Dendritic cell treated with granulocyte-macrophage colony-stimulating factor and Interleukin-4, amounts not matched to agents 40 ng/mL and 50 ng/mL, for 4 days (primary cell): Measurements from ENCODE around the gene NAT16.
A peak's percentile ranks its signal among the peaks of the same experiment; 100 is the strongest.

ENCODE experiments used
- H3K27ac Mint-ChIP-seq: one replicate; pipeline ENCODE4 v1.8.0; 2022; ENCODE audit warnings: mild to moderate bottlenecking, mixed read lengths
- H3K27me3 Mint-ChIP-seq: one replicate; pipeline ENCODE4 v1.8.0; 2022; ENCODE audit warnings: mild to moderate bottlenecking, mixed read lengths
- H3K36me3 Mint-ChIP-seq: one replicate; pipeline ENCODE4 v1.8.0; 2022; ENCODE audit warnings: low read depth, mixed read lengths
- H3K4me1 Mint-ChIP-seq: one replicate; pipeline ENCODE4 v1.8.0; 2022; ENCODE audit warnings: low read depth, mixed read lengths
- H3K4me3 Mint-ChIP-seq: one replicate; pipeline ENCODE4 v1.8.0; 2022; ENCODE audit warnings: mild to moderate bottlenecking, moderate library complexity, mixed read lengths
- H3K9me3 Mint-ChIP-seq: one replicate; pipeline ENCODE4 v1.8.0; 2022; ENCODE audit warnings: mixed read lengths
- intact Hi-C: fragments of 100-400 bp; cut with micrococcal nuclease; formaldehyde crosslinking; loops from one replicate; pipeline ENCODE4 v1.15.0; 2022

The NAT16 gene

DNA sequence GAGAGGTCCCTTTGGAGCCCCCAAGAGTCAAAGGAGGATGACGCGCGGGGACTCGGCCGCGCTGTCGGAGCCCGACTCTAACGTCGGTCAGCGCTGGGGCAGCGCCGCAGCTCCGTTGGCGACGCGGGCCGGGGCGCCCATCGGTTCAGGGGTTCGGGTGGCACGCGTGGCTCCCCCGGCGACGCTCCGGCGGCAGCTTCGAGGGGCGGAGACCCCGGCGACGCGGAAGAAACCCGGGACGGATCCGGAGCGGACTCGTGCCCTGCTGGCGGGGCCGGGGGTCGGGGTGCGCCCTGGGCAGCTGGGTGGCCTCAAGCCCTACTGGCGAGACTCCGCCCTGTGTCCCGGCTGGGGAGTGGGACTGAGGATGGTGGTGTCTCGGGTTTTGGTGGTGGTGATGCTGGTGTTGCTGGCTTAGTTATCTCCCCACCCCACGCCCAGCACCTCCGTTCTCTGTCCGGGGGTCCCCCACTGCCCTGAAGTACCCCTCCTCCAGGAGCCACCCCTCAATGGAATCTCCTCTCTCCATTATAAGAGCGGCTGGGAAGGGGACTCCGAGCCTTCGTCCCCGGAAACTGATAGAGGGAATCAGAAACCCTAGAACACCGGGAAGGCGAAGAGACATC lies at the start of gene NAT16:
Gene NAT16 (minus strand): TSS at position 164 of the 626 bp plus-strand sequence. CDS start 5,486 bp downstream, outside the sequence.
- Mint-ChIP-seq H3K4me3 (no peak within 1 kb of the TSS), H3K27me3 (peaks cover 89% of the 10 kb centered on the region), H3K4me1 (peaks cover 19% of the 10 kb centered on the region), H3K27ac (no peak within 1 kb of the TSS), H3K36me3 (no peaks in the 10 kb centered on the region), H3K9me3 (peaks cover 8% of the 10 kb centered on the region)
- intact Hi-C loops: no loop called here

DNA sequence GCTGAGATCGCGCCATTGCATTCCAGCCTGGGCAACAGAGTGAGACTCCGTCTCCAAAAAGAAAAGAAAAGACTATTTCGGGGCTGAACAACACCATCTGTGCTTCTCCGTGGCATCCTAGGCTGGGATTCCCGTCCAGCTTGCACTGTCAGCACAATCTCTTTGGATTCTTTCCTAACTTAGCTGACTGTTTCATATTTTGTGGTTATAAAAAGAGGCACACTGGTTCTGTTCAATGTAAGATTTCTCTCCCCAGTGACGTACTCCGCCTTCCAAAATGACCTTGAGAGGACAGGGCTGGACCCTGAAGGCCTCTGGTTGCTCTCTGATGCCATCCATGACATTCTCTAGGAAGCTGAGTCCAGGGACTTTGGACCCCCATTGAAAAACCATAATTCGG lies 46.6 kb upstream of the NAT16 start:
- H3K27ac Mint-ChIP-seq: no peak overlapping the region
- no peaks in the 10 kb centered on the region for H3K27me3 Mint-ChIP-seq
- H3K36me3 Mint-ChIP-seq: peaks cover 97% of the 10 kb centered on the region
- no peak overlapping the region for H3K4me3 Mint-ChIP-seq
- no peaks in the 10 kb centered on the region for H3K9me3 Mint-ChIP-seq
- H3K4me1 Mint-ChIP-seq: peaks cover 20% of the 10 kb centered on the region
- intact Hi-C loops: no loop called here

DNA sequence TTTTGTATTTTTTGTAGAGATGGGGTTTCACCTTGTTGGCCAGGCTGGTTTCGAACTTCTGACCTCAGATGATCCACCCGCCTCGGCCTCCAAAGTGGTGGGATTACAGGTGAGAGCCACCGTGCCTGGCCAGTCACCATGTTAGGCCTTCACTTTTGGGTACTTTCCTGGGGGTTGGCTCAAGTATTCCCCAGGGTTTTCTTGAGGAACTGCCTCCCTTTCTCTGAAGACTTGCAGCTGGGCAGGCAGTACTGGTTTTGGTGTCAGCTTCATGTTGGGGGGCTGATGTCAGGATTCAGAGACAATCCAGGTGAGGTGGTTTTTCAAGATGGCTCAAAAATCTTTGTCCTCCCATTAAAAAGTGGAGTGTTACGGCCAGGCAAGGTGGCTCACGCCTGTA lies 45.6 kb upstream of the NAT16 start:
- peaks cover 26% of the 10 kb centered on the region for H3K4me1 Mint-ChIP-seq
- H3K27ac Mint-ChIP-seq: no peak overlapping the region
- H3K9me3 Mint-ChIP-seq: no peaks in the 10 kb centered on the region
- intact Hi-C loops: no loop called here
- H3K27me3 Mint-ChIP-seq: no peaks in the 10 kb centered on the region
- peaks cover 98% of the 10 kb centered on the region for H3K36me3 Mint-ChIP-seq
- no peak overlapping the region for H3K4me3 Mint-ChIP-seq

DNA sequence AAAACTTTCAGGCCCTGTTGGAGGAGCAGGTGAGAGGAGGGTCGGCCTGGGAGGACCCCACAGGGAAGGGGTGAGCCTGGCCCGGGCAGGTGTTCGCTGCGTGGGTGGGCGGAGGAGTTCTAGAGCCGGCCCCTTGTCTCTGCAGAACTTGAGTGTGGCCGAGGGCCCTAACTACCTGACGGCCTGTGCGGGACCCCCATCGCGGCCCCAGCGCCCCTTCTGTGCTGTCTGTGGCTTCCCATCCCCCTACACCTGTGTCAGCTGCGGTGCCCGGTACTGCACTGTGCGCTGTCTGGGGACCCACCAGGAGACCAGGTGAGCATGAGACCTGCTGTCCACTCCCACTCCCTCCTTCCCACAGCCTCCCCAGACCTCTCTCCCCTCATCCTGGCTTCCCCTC lies 43.4 kb upstream of the NAT16 start:
- intact Hi-C loops: no loop called here
- no peaks in the 10 kb centered on the region for H3K9me3 Mint-ChIP-seq
- H3K36me3 Mint-ChIP-seq: peaks cover 82% of the 10 kb centered on the region
- H3K27me3 Mint-ChIP-seq: no peaks in the 10 kb centered on the region
- H3K27ac Mint-ChIP-seq: no peak overlapping the region
- peaks cover 41% of the 10 kb centered on the region for H3K4me1 Mint-ChIP-seq
- H3K4me3 Mint-ChIP-seq: no peak overlapping the region

DNA sequence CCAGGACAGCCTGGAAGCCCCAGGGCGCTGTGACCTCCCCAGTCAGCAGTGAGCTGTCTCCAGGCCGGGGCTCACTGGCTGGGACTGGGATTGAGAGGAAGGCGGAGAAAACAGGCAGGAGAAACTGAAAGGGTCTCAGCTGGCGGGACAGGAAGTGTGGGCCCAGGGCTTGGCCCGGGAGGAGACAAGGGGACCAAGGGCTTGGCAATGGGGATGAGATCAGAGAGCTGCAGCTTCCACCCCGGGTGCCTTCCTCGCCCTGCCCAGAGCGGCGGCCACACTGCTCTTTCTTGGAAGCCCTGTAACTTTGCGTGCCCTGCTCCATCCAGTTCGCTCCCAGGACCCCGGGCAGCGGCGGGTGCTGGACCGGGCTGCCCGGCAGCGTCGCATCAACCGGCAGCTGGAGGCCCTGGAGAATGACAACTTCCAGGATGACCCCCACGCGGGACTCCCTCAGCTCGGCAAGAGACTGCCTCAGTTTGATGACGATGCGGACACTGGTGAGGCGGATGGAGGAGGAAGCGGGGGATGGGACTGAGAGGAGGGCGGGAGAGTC lies 42.3 kb upstream of the NAT16 start:
- Mint-ChIP-seq H3K4me1 (peaks cover 45% of the 10 kb centered on the region), H3K4me3 (no peak overlapping the region), H3K9me3 (no peaks in the 10 kb centered on the region), H3K27ac (peak overlapping the region; percentile 10), H3K27me3 (no peaks in the 10 kb centered on the region), H3K36me3 (peaks cover 78% of the 10 kb centered on the region)
- intact Hi-C loops: no loop called here

DNA sequence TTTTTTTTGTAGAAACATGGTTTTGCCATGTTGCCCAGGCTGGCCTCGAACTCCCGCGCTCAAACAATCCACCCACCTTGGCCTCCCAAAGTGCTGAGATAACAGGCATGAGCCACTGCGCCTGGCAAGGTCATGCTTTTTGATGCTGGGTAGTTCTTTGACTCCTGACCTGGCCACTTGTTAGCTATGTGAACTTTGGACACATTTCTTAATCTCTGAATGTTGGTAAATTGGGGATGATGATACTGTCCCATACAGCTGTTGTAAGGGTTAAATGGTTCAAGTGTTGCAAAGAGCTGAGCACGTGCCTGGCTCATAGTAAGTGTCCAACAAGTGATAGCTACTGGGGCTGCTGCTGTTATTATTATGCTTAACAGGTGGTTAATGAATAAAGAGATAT lies 40.2 kb upstream of the NAT16 start:
- Mint-ChIP-seq H3K9me3 (no peaks in the 10 kb centered on the region), H3K4me3 (no peak overlapping the region), H3K27ac (no peak overlapping the region), H3K27me3 (no peaks in the 10 kb centered on the region), H3K36me3 (peaks cover 78% of the 10 kb centered on the region), H3K4me1 (peaks cover 62% of the 10 kb centered on the region)
- intact Hi-C loops: no loop called here

DNA sequence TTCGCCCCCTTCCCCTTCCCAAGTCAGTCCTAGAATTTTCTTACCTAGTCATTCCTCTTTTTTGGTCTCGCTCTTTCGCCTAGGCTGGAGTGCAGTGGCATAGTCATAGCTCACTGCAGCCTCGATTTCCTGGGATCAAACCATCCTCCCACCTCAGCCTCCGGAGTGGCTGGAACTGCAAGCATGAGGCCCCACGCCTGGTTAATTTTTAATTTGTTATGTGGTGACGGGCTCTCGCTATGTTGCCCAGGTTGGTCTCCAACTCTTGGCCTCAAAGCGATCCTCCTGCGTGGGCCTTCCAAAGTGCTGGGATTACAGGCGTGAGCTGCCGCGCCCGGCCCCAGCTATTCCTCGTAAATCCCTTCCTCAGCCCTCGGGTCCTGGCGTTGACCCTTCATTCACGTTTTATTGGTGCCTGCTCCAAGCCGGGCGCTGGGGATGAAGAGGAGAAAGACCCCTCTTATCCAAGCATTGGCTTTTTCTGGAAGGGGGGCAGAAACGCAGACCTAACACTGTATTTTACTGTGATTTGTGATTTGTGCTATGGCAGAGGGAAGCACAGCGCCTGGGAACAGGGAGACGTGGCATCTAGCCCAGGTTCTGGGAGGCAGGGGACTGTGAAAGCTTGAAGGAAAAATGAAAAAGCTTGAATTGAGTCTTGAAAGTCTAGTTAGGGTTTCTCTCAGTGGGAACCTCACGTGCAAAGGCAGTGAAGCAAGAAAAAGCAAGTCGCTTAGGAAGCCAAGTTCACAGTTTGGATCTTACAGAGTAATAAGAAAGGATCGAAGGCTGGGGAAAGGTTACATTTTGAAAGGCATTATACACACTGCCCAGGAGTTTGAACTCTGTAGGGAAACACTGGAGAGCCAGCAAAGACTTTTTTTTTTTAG lies 38.4 kb upstream of the NAT16 start:
- Mint-ChIP-seq H3K36me3 (peaks cover 78% of the 10 kb centered on the region), H3K4me3 (peak overlapping the region; percentile 98), H3K4me1 (peaks cover 68% of the 10 kb centered on the region), H3K27me3 (no peaks in the 10 kb centered on the region), H3K27ac (peak overlapping the region; percentile 88), H3K9me3 (no peaks in the 10 kb centered on the region)
- intact Hi-C loops: no loop called here

DNA sequence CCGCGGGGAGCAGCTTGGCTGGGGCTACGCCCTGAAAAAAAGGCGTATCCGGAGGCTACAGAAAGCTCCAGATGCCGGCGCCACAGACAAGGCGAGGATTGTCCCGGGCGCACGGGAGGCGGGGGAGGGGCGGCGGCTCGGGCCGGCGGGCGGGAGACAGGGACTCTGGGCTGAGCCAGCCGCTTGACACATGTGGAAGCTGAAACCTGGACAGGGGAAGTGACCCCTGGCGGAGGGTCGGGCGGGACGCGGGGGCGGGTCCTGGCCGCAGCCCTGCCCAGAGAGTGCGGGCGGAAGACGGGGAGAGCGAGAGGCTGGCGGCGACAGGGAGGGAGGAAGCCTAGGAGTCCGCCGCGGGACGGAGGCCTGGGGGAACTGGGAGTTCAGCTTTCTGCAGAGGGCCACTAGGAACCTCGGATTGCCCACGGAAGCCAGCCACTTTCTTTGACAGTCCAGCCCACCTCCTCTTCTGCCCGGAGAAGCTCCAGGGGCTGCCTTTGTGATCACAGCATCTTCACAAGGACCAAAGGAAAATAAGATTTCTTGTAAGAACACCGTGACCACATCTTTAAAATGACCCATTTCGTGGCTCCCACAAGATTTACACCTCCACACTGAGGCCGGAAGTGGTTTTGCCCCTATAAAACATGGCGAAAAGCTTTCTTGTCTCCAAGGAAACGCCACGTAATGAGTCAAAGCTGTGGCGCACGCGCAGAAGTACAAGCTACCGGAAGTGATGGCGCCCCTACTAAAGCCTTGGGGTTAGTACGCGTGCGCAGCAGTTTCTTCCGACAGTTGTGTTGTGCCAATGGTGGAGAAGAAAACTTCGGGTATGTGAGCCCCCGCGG lies 37.5 kb upstream of the NAT16 start, which contains the start of the genes PLOD3 and ZNHIT1:
Gene PLOD3 (minus strand): TSS at position 194 of the 848 bp plus-strand sequence. CDS start 307 bp downstream, outside the sequence.
Gene ZNHIT1 (plus strand): TSS at position 778 of the 848 bp plus-strand sequence. CDS start 31 bp downstream, at position 809.
- intact Hi-C loops: loop anchor here (1.0 kb wide), 1 partner anchor 27 kb away; no protein-coding TSS in a partner anchor
- peaks cover 78% of the 10 kb centered on the region for H3K36me3 Mint-ChIP-seq
- no peaks in the 10 kb centered on the region for H3K27me3 Mint-ChIP-seq
- peaks cover 65% of the 10 kb centered on the region for H3K4me1 Mint-ChIP-seq
- peak within 1 kb of the TSS; percentile 98 for H3K4me3 Mint-ChIP-seq
- H3K9me3 Mint-ChIP-seq: no peaks in the 10 kb centered on the region
- peak within 1 kb of the TSS; percentile 88 for H3K27ac Mint-ChIP-seq

DNA sequence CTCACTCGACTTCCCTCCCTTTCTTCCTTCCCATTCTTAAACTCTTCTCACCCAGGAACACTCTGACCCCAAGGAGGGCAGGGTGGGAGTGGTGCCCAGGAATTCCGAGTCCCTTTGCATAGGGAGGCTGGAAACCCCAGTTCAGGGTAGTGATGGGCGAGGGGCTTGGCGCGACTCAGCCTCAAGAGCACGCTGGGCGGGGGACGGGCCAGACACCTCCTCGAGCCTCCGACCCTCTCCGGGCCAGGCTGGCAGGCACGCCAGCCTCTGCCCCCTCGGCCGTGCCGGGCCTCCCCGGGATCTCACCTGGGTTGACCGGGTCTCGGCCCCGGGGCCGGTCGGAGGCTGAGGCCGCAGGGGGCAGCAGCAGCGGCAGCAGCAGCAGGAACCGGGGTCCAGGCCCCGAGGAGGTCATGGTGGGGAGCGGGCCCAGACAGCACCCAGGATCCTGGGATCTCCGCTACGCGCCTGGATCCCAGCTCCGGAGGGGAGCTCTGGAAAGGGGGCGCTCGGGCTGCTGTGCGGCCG lies 36.8 kb upstream of the NAT16 start:
- H3K36me3 Mint-ChIP-seq: peaks cover 78% of the 10 kb centered on the region
- no peaks in the 10 kb centered on the region for H3K27me3 Mint-ChIP-seq
- intact Hi-C loops: loop anchor here (1.0 kb wide), 1 partner anchor 27 kb away; no protein-coding TSS in a partner anchor
- peak overlapping the region; percentile 88 for H3K27ac Mint-ChIP-seq
- H3K4me3 Mint-ChIP-seq: peak overlapping the region; percentile 98
- H3K4me1 Mint-ChIP-seq: peaks cover 58% of the 10 kb centered on the region
- no peaks in the 10 kb centered on the region for H3K9me3 Mint-ChIP-seq

DNA sequence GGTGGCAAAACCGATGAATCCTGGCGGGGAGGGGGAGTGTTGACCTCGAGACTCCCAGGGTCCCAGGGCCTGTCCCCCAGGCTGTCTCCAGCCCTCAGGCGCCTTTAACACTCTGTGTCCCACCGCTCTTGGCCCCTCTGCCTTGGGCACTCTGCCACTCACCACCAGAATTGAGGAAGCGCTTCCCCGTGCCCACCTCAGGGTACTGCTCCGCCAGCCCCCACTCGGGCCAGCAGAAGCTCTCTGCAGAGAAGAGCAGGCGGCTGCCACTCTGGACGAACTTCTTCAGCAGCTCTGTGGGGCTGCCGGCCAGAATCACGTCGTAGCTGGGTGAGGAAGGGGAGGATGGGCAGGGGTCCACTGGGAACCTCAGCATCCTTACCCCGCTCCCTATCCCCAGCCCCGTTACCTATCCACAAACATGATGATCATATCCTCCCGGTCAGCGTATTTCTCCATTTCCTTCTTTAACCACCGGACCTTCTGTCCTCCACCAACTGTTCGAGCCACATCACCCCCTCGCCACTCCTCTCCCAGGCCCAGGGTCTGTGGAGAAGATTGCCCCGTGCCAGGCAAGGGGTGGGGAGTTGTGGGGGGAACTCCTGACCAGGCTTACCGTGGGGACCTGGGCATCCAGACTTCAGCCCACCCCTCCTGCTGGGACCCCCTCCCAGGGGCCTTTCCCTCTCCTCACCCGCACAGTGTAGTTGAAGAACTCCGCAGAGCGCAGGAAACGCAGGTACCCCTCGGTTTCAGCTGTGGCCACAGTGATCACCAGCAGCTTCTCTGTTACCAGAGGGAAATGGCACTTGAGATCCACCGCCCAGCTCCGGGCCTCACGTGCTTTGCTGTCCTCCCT lies 36.1 kb upstream of the NAT16 start:
- Mint-ChIP-seq H3K36me3 (peaks cover 78% of the 10 kb centered on the region), H3K4me3 (peak overlapping the region; percentile 98), H3K27ac (peak overlapping the region; percentile 88), H3K9me3 (no peaks in the 10 kb centered on the region), H3K4me1 (peaks cover 51% of the 10 kb centered on the region), H3K27me3 (no peaks in the 10 kb centered on the region)
- intact Hi-C loops: no loop called here

DNA sequence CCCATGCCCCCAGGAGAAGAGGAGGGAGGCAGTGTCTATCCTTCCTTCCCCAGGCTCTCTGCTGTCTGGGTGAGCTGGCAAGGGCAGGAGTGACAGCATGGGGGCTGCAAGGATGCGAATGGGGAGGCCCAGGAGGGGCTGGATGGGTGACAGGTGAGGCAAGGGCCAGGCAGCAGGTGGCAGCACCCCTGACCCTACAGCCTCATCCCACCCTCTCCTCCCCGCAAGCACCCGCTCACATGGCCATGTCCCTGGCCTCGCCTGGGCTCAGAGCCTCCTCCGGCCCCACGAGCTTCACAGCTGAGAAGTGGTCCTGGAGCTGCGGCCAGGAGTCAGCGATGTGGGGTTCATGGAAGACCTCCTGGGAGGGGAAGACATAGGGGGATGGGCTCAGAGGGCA lies 31.9 kb upstream of the NAT16 start:
- Mint-ChIP-seq H3K4me3 (no peak overlapping the region), H3K27me3 (no peaks in the 10 kb centered on the region), H3K36me3 (peaks cover 100% of the 10 kb centered on the region), H3K27ac (no peak overlapping the region), H3K9me3 (no peaks in the 10 kb centered on the region), H3K4me1 (peaks cover 23% of the 10 kb centered on the region)
- intact Hi-C loops: no loop called here

DNA sequence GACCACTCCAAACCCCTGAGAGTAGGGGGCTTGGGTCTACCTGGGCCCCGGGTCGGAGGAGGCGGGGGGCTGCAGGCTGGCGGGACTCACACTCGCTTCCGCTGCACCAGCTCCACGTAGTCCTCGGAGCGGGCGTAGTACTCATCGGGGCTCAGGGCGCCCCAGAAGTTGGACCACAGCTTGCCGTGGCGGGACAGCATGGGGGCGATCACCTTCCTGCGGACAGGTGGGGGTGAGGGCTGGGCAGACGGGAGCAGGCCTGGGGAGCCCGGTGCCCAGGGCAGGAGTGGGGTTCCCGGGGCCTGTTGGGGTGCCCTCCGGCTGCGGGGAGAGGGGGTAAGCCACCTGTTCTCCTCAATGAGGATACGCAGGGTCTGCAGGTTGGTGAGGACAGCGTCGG lies 31.4 kb upstream of the NAT16 start:
- intact Hi-C loops: no loop called here
- Mint-ChIP-seq H3K9me3 (no peaks in the 10 kb centered on the region), H3K4me1 (peaks cover 21% of the 10 kb centered on the region), H3K27me3 (no peaks in the 10 kb centered on the region), H3K27ac (no peak overlapping the region), H3K36me3 (peaks cover 100% of the 10 kb centered on the region), H3K4me3 (no peak overlapping the region)
